ENCODE results near the gene WDR45B. TPM values are rescaled to one million over a fixed set of nuclear protein-coding genes. Genes with fewer than 3 reads are reported as not detected.

WDR45B gene
- total RNA-seq, result 51.9 TPM
- polyA plus RNA-seq (ENCODE audit: insufficient read depth in 1 of 8, insufficient read length in 8 of 8, low replicate concordance in 1 of 8), result 10 to 100 TPM; 53.2 to 71.6 (median 63.3) TPM
- long read RNA-seq, donor 1, transcript WDR45B-201 (10 exons, 2,587 nt), result major isoform, 5 of 5 reads
- long read RNA-seq, donor 1, partial matches to known transcripts, result 0 of 5 reads
- long read RNA-seq, donor 1, other reads (novel, unspliced or antisense), result 0 of 5 reads
- long read RNA-seq, donor 2, partial matches to known transcripts, result 0 of 2 reads
- long read RNA-seq, donor 2, other reads (novel, unspliced or antisense), result 0 of 2 reads
- long read RNA-seq, donor 3, transcript WDR45B-201 (10 exons, 2,587 nt), result major isoform, 12 of 13 reads
- long read RNA-seq, donor 3, partial matches to known transcripts, result 0 of 13 reads
- long read RNA-seq, donor 3, other reads (novel, unspliced or antisense), result 0 of 13 reads
- long read RNA-seq, donor 4, transcript WDR45B-201 (10 exons, 2,587 nt), result major isoform, 9 of 9 reads
- long read RNA-seq, donor 4, partial matches to known transcripts, result 0 of 9 reads
- long read RNA-seq, donor 4, other reads (novel, unspliced or antisense), result 0 of 9 reads
- long read RNA-seq, donor 5, transcript WDR45B-201 (10 exons, 2,587 nt), result major isoform, 33 of 51 reads
- long read RNA-seq, donor 5, partial matches to known transcripts, result 15 of 51 reads
- long read RNA-seq, donor 5, other reads (novel, unspliced or antisense), result 0 of 51 reads
- long read RNA-seq, donor 6, transcript WDR45B-201 (10 exons, 2,587 nt), result major isoform, 16 of 19 reads
- long read RNA-seq, donor 6, partial matches to known transcripts, result 0 of 19 reads
- long read RNA-seq, donor 6, other reads (novel, unspliced or antisense), result 0 of 19 reads
- long read RNA-seq, donor 7, transcript WDR45B-201 (10 exons, 2,587 nt), result major isoform, 13 of 16 reads
- long read RNA-seq, donor 7, partial matches to known transcripts, result 0 of 16 reads
- long read RNA-seq, donor 7, other reads (novel, unspliced or antisense), result 0 of 16 reads
- long read RNA-seq, donor 8, transcript WDR45B-201 (10 exons, 2,587 nt), result major isoform, 13 of 15 reads
- long read RNA-seq, donor 8, partial matches to known transcripts, result 0 of 15 reads
- long read RNA-seq, donor 8, other reads (novel, unspliced or antisense), result 0 of 15 reads
- long read RNA-seq, donor 9, transcript WDR45B-201 (10 exons, 2,587 nt), result major isoform, 12 of 12 reads
- long read RNA-seq, donor 9, partial matches to known transcripts, result 0 of 12 reads
- long read RNA-seq, donor 9, other reads (novel, unspliced or antisense), result 0 of 12 reads
- long read RNA-seq, donor 10, transcript WDR45B-201 (10 exons, 2,587 nt), result major isoform, 13 of 13 reads
- long read RNA-seq, donor 10, partial matches to known transcripts, result 0 of 13 reads
- long read RNA-seq, donor 10, other reads (novel, unspliced or antisense), result 0 of 13 reads
- long read RNA-seq, donor 11, transcript WDR45B-201 (10 exons, 2,587 nt), result major isoform, 8 of 8 reads
- long read RNA-seq, donor 11, partial matches to known transcripts, result 0 of 8 reads
- long read RNA-seq, donor 11, other reads (novel, unspliced or antisense), result 0 of 8 reads

GRCh38 chr17:82648165-82648668 lies at the start of gene WDR45B:
TSS of gene WDR45B (minus strand) at chr17:82648444. CDS start at chr17:82648340, 104 bp downstream.
- Histone ChIP-seq H3K4me3 (ENCODE audit: low read length) (peak within 1 kb of the TSS; percentile 90), H3K9me3 (replicated peaks; ENCODE audit: control insufficient read depth, low read depth, low read length) (no peaks in the 10 kb centered on the region), H3K27ac (ENCODE audit: low read length) (peak within 1 kb of the TSS; percentile 93), H3K36me3 (ENCODE audit: control insufficient read depth, insufficient read depth, low read length) (peaks cover 15% of the 10 kb centered on the region), H3K27me3 (ENCODE audit: control insufficient read depth, insufficient read depth, low read length) (no peaks in the 10 kb centered on the region), H3K4me1 (ENCODE audit: control insufficient read depth, insufficient read depth, low read length) (peaks cover 20% of the 10 kb centered on the region)
- DNase-seq, result peak; percentile 99
- under 1% methylated on average over 42 of the region's 67 CpGs for WGBS (ENCODE audit: insufficient coverage)

- H3K9me3 ChIP-seq (replicated peaks; ENCODE audit: control insufficient read depth, low read depth, low read length), result peaks cover 9% of the 10 kb centered on the region
- no peak overlapping the region for H3K27ac ChIP-seq (ENCODE audit: low read length)
- H3K27me3 ChIP-seq (ENCODE audit: control insufficient read depth, insufficient read depth, low read length), result peaks cover 10% of the 10 kb centered on the region
- H3K4me1 ChIP-seq (ENCODE audit: control insufficient read depth, insufficient read depth, low read length), result peaks cover 29% of the 10 kb centered on the region
- H3K36me3 ChIP-seq (ENCODE audit: control insufficient read depth, insufficient read depth, low read length), result peaks cover 5% of the 10 kb centered on the region
- DNase-seq, result no peak
- under 1% methylated on average over 30 of the region's 32 CpGs for WGBS (ENCODE audit: insufficient coverage)
- peak overlapping the region; percentile 64 for H3K4me3 ChIP-seq (ENCODE audit: low read length)
Measured at GRCh38 chr17:82697808-82698064, 49.5 kb upstream of the WDR45B start.

- Histone ChIP-seq H3K4me3 (ENCODE audit: low read length) (peak overlapping the region; percentile 64), H3K4me1 (ENCODE audit: control insufficient read depth, insufficient read depth, low read length) (peaks cover 26% of the 10 kb centered on the region), H3K36me3 (ENCODE audit: control insufficient read depth, insufficient read depth, low read length) (peaks cover 7% of the 10 kb centered on the region), H3K27ac (ENCODE audit: low read length) (no peak overlapping the region), H3K27me3 (ENCODE audit: control insufficient read depth, insufficient read depth, low read length) (peaks cover 10% of the 10 kb centered on the region), H3K9me3 (replicated peaks; ENCODE audit: control insufficient read depth, low read depth, low read length) (peaks cover 9% of the 10 kb centered on the region)
- WGBS (ENCODE audit: insufficient coverage), result 18% methylated on average over 45 of the region's 48 CpGs
- DNase-seq, result no peak
Measured at GRCh38 chr17:82696916-82697807, 48.9 kb upstream of the WDR45B start.

- H3K27me3 ChIP-seq (ENCODE audit: control insufficient read depth, insufficient read depth, low read length), result peaks cover 10% of the 10 kb centered on the region
- DNase-seq, result no peak
- peaks cover 20% of the 10 kb centered on the region for H3K4me1 ChIP-seq (ENCODE audit: control insufficient read depth, insufficient read depth, low read length)
- H3K36me3 ChIP-seq (ENCODE audit: control insufficient read depth, insufficient read depth, low read length), result peaks cover 12% of the 10 kb centered on the region
- 93% methylated on average over 7 of the region's 17 CpGs for WGBS (ENCODE audit: insufficient coverage)
- no peak overlapping the region for H3K27ac ChIP-seq (ENCODE audit: low read length)
- peaks cover 9% of the 10 kb centered on the region for H3K9me3 ChIP-seq (replicated peaks; ENCODE audit: control insufficient read depth, low read depth, low read length)
- no peak overlapping the region for H3K4me3 ChIP-seq (ENCODE audit: low read length)
Measured at GRCh38 chr17:82696259-82696658, 48.0 kb upstream of the WDR45B start.

GRCh38 chr17:82694647-82695046 lies 46.4 kb upstream of the WDR45B start:
- Histone ChIP-seq H3K36me3 (ENCODE audit: control insufficient read depth, insufficient read depth, low read length) (peaks cover 12% of the 10 kb centered on the region), H3K27ac (ENCODE audit: low read length) (no peak overlapping the region), H3K27me3 (ENCODE audit: control insufficient read depth, insufficient read depth, low read length) (peaks cover 10% of the 10 kb centered on the region), H3K4me3 (ENCODE audit: low read length) (no peak overlapping the region), H3K4me1 (ENCODE audit: control insufficient read depth, insufficient read depth, low read length) (peaks cover 19% of the 10 kb centered on the region), H3K9me3 (replicated peaks; ENCODE audit: control insufficient read depth, low read depth, low read length) (peaks cover 9% of the 10 kb centered on the region)
- WGBS (ENCODE audit: insufficient coverage), result no CpG with 5 or more reads among the region's 2 CpGs
- DNase-seq, result no peak

GRCh38 chr17:82693168-82693867 lies 45.1 kb upstream of the WDR45B start:
- Histone ChIP-seq H3K4me3 (ENCODE audit: low read length) (no peak overlapping the region), H3K27me3 (ENCODE audit: control insufficient read depth, insufficient read depth, low read length) (peaks cover 10% of the 10 kb centered on the region), H3K9me3 (replicated peaks; ENCODE audit: control insufficient read depth, low read depth, low read length) (peaks cover 9% of the 10 kb centered on the region), H3K4me1 (ENCODE audit: control insufficient read depth, insufficient read depth, low read length) (peaks cover 13% of the 10 kb centered on the region), H3K36me3 (ENCODE audit: control insufficient read depth, insufficient read depth, low read length) (peaks cover 12% of the 10 kb centered on the region), H3K27ac (ENCODE audit: low read length) (no peak overlapping the region)
- 87% methylated on average over 11 of the region's 22 CpGs for WGBS (ENCODE audit: insufficient coverage)
- DNase-seq, result no peak

DNA sequence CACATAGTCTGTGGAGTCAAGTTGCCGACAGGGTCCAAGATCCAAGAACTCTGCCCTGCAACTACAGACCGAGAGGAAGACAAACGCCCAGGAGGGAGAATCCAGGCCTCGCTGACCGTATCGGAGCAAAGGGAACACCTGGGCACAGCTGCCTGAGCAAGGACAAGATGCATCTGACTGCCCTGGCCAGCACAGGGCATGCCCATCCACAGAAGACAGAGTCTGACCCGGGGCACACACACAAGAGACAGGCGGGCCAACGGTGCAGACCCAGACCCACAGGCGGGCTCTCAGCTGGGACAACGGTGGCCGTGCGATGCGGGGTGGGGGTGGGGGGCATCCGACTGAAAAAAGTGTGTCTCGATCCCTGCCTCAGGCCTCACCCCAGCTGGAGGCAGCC lies 44.0 kb upstream of the WDR45B start:
- H3K27me3 ChIP-seq (ENCODE audit: control insufficient read depth, insufficient read depth, low read length), result peaks cover 5% of the 10 kb centered on the region
- WGBS (ENCODE audit: insufficient coverage), result 69% methylated on average over 11 of the region's 16 CpGs
- H3K9me3 ChIP-seq (replicated peaks; ENCODE audit: control insufficient read depth, low read depth, low read length), result peaks cover 9% of the 10 kb centered on the region
- H3K27ac ChIP-seq (ENCODE audit: low read length), result no peak overlapping the region
- DNase-seq, result no peak
- no peak overlapping the region for H3K4me3 ChIP-seq (ENCODE audit: low read length)
- H3K36me3 ChIP-seq (ENCODE audit: control insufficient read depth, insufficient read depth, low read length), result peaks cover 12% of the 10 kb centered on the region
- H3K4me1 ChIP-seq (ENCODE audit: control insufficient read depth, insufficient read depth, low read length), result peaks cover 9% of the 10 kb centered on the region

- 91% methylated on average over 7 of the region's 17 CpGs for WGBS (ENCODE audit: insufficient coverage)
- Histone ChIP-seq H3K36me3 (ENCODE audit: control insufficient read depth, insufficient read depth, low read length) (peaks cover 13% of the 10 kb centered on the region), H3K4me1 (ENCODE audit: control insufficient read depth, insufficient read depth, low read length) (peaks cover 3% of the 10 kb centered on the region), H3K27ac (ENCODE audit: low read length) (no peak overlapping the region), H3K4me3 (ENCODE audit: low read length) (no peak overlapping the region), H3K9me3 (replicated peaks; ENCODE audit: control insufficient read depth, low read depth, low read length) (peaks cover 9% of the 10 kb centered on the region), H3K27me3 (ENCODE audit: control insufficient read depth, insufficient read depth, low read length) (no peaks in the 10 kb centered on the region)
- DNase-seq, result no peak
Measured at GRCh38 chr17:82691714-82692113, 43.5 kb upstream of the WDR45B start.
